Lower leg skin (tissue), 3 donors: ENCODE measurements around the gene EHBP1.

ENCODE experiments used
- POLR2A ChIP-seq, 2 donors: fragments of 450-650 bp; IDR thresholded peaks; one replicate each; pipeline ENCODE4 v1.6.1; 2016 to 2017; ENCODE audit warnings: antibody characterized with exemption in 2 of 2, mild to moderate bottlenecking in 1 of 2, moderate library complexity in 1 of 2
- TF ChIP-seq, protein P1 (sequence below), 3 donors: fragments of 450-650 bp; IDR thresholded peaks; one replicate each; pipeline ENCODE4 v1.5.1; 2016; ENCODE audit warnings: antibody characterized with exemption in 3 of 3, mild to moderate bottlenecking in 3 of 3, moderate library complexity in 2 of 3

DNA sequence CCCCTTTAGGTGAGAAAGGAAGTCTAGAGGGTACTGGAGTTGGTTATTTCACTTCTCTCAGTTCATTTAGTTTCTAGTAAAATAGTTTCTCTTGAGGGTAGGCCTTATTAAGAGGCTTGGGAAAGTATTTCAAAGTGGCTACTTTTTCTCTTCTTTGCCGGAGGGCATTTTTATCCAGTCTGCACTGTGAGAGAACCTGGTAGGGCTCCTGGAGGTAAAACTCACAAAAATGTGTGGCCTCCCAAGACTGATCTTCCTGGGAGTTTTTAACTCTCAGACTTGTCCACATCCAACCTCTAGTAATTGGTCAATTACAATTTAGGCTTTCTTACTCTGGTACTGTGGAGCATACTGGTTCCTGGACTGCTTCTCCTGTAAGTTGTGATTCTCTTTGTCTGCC lies 28.0 kb downstream of the EHBP1 start:
- TF ChIP-seq, protein P1, sequence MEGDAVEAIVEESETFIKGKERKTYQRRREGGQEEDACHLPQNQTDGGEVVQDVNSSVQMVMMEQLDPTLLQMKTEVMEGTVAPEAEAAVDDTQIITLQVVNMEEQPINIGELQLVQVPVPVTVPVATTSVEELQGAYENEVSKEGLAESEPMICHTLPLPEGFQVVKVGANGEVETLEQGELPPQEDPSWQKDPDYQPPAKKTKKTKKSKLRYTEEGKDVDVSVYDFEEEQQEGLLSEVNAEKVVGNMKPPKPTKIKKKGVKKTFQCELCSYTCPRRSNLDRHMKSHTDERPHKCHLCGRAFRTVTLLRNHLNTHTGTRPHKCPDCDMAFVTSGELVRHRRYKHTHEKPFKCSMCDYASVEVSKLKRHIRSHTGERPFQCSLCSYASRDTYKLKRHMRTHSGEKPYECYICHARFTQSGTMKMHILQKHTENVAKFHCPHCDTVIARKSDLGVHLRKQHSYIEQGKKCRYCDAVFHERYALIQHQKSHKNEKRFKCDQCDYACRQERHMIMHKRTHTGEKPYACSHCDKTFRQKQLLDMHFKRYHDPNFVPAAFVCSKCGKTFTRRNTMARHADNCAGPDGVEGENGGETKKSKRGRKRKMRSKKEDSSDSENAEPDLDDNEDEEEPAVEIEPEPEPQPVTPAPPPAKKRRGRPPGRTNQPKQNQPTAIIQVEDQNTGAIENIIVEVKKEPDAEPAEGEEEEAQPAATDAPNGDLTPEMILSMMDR (IDR thresholded peaks at IDR 0.05): no peak
- TF ChIP-seq POLR2A (IDR thresholded peaks at IDR 0.05): no peak
